Limb (tissue), 2 donors: ENCODE results near the gene WDR49.

Source experiments
- DNase-seq, 2 donors: peaks; one replicate each; pipeline ENCODE4 v3.0.0-alpha.2; 2016; ENCODE audit errors: extremely low spot score in 2 of 2

The WDR49 gene

GRCh38 chr3:167653760-167654159 lies at the start of gene WDR49:
Gene WDR49, minus strand, starts transcription at chr3:167653942. Its CDS starts 517 bp downstream, at chr3:167653425.
- DNase-seq: peak in 1 of 2 donors; percentile 5

GRCh38 chr3:167700926-167701325 lies 47.2 kb upstream of the WDR49 start:
- DNase-seq: no peak

DNA sequence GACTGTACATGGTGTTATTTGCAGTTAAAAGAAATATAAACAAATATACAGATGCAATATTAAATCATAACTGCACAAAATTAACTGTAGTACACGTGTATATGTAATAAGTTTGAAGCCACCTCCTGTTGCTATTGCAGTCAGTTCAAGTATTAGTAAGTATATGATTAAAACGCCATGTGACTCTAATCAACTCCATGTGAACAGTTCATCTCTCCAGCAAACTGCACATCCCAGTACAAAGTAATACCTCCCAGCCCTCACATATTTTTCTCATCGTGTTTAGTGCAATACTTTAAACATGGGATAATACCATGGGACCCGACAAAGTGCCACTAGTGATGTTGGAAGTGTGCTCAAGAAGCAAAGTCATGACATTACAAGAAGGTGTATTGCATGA lies 46.3 kb upstream of the WDR49 start:
- no peak for DNase-seq

GRCh38 chr3:167694121-167694520 lies 40.4 kb upstream of the WDR49 start:
- no peak for DNase-seq

DNA sequence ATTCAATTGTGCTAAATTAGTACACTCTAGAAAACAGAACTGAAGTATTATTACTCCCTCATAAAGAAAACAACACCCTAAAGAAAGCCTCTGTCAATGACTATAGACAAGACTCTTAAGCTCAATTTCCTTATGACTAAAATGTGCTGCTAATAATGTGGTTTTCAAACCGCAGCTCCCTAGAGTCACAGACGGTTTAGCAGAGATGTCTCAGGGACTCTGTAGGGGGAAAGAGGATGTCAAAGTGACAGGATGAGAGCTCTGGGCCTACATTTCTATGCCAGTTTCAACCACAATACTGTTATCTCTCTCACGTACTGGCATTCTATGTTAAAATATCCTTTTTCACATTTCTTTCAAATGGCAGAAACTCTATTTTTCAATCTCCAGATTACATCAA lies 37.6 kb upstream of the WDR49 start:
- DNase-seq: no peak

DNA sequence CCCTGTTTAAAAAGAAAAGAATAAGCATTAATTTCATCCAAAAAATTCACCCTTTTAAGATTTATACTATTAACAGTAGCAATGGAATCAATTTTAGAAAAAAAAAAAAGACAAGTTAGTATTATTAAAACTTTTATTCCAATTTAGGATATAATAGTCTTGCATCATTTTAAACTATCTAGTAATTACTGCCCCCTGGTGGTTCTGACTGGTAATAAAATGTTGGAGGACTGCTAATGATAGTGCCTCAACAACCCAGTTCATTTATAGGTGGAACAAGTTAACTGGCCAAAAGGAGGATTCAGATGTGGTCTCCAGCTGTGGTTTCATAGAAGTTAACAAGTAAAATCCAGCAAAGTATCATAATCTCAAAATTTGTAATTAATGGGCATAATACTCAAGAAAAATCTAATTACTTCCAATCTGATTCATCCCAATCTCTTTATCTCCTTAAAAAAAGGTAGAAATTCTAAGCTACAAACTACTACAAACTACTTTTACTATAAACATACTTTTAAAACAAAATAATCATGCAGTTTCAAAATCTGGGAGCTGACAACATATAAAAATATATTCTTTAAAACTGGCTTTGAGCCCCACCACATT lies 30.7 kb upstream of the WDR49 start:
- DNase-seq: peak; percentile 38 to 53

DNA sequence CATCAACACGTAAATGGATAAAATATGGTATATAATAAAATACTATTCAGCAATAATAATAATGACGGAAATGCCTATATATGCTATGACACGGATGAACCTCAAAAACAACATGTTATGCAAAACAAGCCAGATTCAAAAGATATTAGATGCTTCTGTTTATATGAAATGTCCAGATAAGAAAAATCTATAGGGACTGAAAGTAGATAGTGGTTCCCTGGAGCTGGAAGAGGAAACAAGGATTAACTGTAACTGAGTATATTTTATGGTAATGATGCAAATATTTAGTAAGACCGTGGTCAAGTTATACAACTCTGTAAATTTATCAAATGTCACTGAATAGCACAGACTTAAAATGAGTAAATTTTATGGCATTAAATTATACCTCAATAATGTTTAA lies 25.8 kb upstream of the WDR49 start:
- no peak for DNase-seq

DNA sequence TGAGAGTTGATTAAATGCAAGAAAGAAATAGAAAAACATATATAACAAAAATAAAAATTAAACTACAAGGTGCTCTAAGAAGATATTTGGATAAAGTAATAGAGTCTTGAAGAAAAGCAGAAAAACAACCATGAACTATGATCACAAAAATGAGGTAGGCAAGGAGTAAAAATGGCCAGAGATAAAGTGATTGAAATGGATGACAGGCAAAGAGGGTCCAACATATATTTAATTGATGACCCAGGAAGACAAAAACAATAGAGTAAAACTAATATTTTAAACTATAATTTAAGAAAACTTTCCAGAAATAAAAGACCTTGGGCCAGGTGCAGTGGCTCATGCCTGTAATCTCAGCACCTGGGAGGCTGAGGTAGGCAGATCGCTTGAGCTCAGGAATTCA lies 22.1 kb upstream of the WDR49 start:
- DNase-seq: no peak

GRCh38 chr3:167673221-167673620 lies 19.5 kb upstream of the WDR49 start:
- DNase-seq: no peak

DNA sequence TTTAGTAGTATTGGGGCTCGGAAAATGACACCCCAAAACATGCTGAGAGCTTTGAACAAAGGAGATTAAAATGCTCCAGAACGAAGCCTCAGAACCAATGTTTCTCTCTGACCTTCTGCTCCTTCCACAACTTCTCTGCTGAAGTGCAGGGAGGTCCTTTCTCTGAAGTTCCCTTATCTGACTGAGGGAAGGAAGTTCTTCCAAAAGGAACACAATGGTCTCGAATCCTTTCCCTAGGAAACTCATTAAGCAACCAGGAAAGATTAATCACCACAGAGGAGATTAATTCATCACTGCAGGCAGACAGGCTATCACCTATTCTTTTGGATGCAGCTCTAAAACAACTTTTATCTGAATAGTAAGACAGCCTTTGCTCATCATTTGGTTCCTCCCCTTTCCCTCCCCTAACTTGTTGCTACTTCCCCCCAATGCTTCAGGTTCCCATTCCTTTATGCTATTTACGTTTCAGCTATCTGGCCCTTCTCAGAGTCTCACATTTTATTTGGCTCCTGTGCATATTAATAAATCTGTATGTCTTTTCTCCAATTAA lies 18.2 kb upstream of the WDR49 start:
- no peak for DNase-seq

- no peak for DNase-seq
These were observed 16.0 kb upstream of the WDR49 start for GRCh38 chr3:167669699-167670098.

- no peak for DNase-seq
These were observed 14.9 kb upstream of the WDR49 start for GRCh38 chr3:167668651-167669050.

- no peak for DNase-seq
These were observed 12.8 kb upstream of the WDR49 start for GRCh38 chr3:167666563-167666962.

DNA sequence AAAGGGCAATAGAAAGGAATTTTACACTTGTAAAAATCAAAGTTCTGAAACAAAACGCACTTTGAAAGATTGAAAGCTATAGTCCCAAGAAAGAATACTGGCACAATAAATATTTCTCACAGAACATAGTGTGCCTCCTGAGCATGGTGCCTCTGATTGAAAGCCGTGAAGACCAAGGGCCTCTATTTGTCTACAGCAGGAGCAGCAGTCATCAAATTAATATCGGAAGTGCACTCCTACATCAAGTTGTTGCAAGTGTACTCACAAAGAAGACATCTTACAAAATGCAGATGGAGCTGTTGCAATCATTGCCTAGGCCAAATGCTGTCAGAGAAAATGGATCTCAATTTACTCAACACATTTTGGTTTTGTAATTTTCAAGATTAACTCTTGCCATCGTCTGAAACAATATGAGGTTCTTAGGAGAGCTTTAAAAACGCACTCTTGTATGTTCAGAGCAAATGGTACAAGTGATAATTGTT lies 9.2 kb upstream of the WDR49 start:
- no peak for DNase-seq

DNA sequence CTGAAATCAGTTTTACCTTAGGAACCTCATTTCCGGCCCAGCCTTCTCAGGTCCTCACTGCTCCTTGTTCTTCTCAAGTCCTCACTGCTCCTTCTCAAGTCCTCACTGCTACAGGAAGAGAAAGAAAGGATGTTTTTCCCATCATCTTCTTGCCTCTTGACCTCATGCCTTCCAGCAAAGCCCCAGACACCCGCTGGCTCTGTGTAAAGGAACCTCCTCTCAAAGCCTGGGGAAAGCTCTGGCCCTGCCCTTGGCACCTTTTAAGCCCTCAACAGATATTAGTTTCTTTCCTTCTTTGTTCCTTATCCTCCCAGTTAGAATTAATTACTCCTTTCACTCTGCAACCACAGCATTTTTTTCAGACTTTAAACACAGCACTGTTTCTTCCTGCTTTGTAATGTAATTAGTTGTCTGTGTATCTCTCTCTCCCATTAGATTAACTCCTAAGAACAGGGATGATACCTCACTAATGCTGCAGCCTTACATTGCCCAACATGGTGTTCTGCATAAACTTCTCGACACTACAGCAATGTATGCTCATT lies 4.0 kb upstream of the WDR49 start:
- DNase-seq: no peak

GRCh38 chr3:167656821-167657220 lies 3.1 kb upstream of the WDR49 start:
- no peak for DNase-seq

- DNase-seq: no peak
These were observed 587 bp downstream of the WDR49 start for GRCh38 chr3:167653155-167653554.

DNA sequence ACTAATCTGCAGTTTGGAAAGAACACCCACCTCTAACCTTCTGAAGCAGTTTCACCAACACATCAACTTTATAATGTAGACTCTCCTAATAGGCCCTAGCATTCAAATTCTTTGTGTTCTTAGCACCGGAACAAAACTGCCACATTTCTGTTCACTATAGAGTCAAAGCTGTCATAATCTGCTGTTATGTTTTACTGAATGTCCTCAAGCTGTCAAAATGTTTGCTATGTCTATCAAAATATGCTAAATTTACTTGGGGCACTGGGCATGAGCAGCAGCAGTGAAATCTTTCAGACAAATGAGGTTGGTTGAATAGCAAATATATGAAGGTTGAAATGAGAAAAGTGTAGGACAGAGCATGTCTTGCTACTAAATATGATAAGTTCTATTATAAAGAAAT lies 1.9 kb downstream of the WDR49 start:
- DNase-seq: no peak

- DNase-seq: no peak
These were observed 3.3 kb downstream of the WDR49 start for GRCh38 chr3:167650459-167650858.

DNA sequence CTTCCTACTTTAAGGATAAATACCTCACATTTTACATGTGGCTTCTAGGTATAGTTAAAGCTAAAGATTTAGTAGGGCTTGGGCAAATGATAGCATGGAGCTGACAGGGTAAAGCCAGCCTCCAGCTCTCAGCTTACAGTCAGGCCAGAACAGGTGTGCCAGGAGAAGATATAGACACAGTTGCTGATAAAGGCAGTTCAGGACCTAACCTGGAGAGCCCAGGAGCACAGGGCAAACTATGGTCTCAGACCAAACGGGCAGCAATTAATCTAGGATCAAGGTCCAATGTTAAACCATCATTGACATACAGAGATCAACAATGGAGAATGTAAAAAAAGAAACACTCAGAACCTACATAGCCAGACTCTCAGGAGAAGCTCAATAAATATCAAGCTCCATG lies 4.0 kb downstream of the WDR49 start:
- no peak for DNase-seq

- no peak for DNase-seq
These were observed 9.1 kb downstream of the WDR49 start for GRCh38 chr3:167644611-167645010.

DNA sequence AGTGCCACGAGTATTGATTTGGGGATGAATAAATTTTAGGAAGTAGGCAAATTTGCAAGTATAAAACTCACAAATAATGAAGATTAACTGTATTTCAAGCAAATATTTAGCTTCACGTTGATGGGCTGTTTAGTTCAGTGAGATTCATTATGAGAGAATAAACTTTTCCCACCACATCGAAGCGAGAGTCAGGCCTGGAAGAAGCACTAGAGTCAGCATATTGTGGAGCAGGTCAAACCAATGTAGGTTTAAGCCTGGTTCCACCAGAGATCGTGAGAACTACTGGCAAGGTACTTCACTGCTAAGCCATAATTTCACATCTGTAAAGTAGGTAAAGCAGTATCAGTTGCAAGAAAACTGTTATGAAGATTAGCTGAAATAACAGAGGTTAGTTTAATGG lies 22.3 kb downstream of the WDR49 start:
- DNase-seq: no peak

- DNase-seq: no peak
These were observed 27.3 kb downstream of the WDR49 start for GRCh38 chr3:167626490-167626889.
